Natural killer cell (primary cell): ENCODE measurements around the gene PF4V1. TPM values are rescaled to one million over a fixed set of nuclear protein-coding genes. Genes with fewer than 3 reads are reported as not detected.

ENCODE experiments used
- ATAC-seq, 3 donors: fragments of 150-1000 bp in 2 of 3; fragments of 200-7000 bp in 1 of 3; cut with Tn5 transposase; 1 replicate in 1 of 3; 2 replicates in 2 of 3; pipeline ENCODE4 v1.10.0; 2021; ENCODE audit warnings: mild to moderate bottlenecking in 2 of 3, moderate library complexity in 2 of 3
- DNase-seq, 2 donors: peaks; one replicate each; pipeline versions ENCODE4 v3.0.0 to v3.0.0-alpha.2; 2013 to 2021; ENCODE audit warnings: mixed read lengths in 1 of 2
- H3K27ac ChIP-seq: one replicate; pipeline ENCODE4 v1.5.1; 2013; ENCODE audit warnings: mild to moderate bottlenecking, low read length
- H3K27me3 ChIP-seq: one replicate; pipeline ENCODE4 v1.6.1; 2013; ENCODE audit warnings: low read length; ENCODE audit not compliant: control insufficient read depth, insufficient read depth
- H3K36me3 ChIP-seq: one replicate; pipeline ENCODE4 v1.6.1; 2013; ENCODE audit warnings: low read length; ENCODE audit not compliant: control insufficient read depth, insufficient read depth
- H3K4me1 ChIP-seq: one replicate; pipeline ENCODE4 v1.6.1; 2013; ENCODE audit warnings: low read length; ENCODE audit not compliant: control insufficient read depth, insufficient read depth
- H3K4me3 ChIP-seq: one replicate; pipeline ENCODE4 v1.5.1; 2013; ENCODE audit warnings: low read length
- H3K9me3 ChIP-seq: one replicate; pipeline ENCODE4 v1.6.1; 2013; ENCODE audit warnings: low read length; ENCODE audit not compliant: control insufficient read depth, insufficient read depth
- H3K27ac Mint-ChIP-seq, 2 donors: one replicate each; pipeline ENCODE4 v1.8.0; 2022; ENCODE audit warnings: mild to moderate bottlenecking in 2 of 2, mixed read lengths in 2 of 2, moderate library complexity in 1 of 2
- H3K27me3 Mint-ChIP-seq, 2 donors: one replicate each; pipeline ENCODE4 v1.8.0; 2022; ENCODE audit warnings: low read depth in 2 of 2, mixed read lengths in 2 of 2
- H3K36me3 Mint-ChIP-seq: one replicate; pipeline ENCODE4 v1.8.0; 2022; ENCODE audit warnings: mixed read lengths
- H3K4me1 Mint-ChIP-seq, 2 donors: one replicate each; pipeline ENCODE4 v1.8.0; 2022; ENCODE audit warnings: mixed read lengths in 2 of 2
- H3K4me3 Mint-ChIP-seq: one replicate; pipeline ENCODE4 v1.8.0; 2022; ENCODE audit warnings: mild to moderate bottlenecking, moderate library complexity, mixed read lengths
- H3K9me3 Mint-ChIP-seq, 2 donors: one replicate each; pipeline ENCODE4 v1.8.0; 2022; ENCODE audit warnings: mixed read lengths in 2 of 2
- CTCF ChIP-seq: fragments of 200-600 bp; IDR thresholded peaks from one replicate; pipeline ENCODE4 v1.8.0; 2022; ENCODE audit warnings: antibody characterized with exemption
- WGBS: methylation state at CpG from one replicate; pipeline ENCODE4 v1.1.7; 2013; ENCODE audit warnings: missing lambda C conversion rate; ENCODE audit not compliant: insufficient coverage; 5-methylcytosine and 5-hydroxymethylcytosine counted together
- intact Hi-C: fragments of 100-400 bp; cut with micrococcal nuclease; formaldehyde crosslinking; loops from one replicate; pipeline ENCODE4 v1.14.2; 2022
- total RNA-seq, 4 donors: library from RNA; stranded (reverse); fragments of 120-200 nt in 1 of 4; gene quantifications; one replicate each; pipeline versions ENCODE4 v1.2.3 to v1.2.4, GENCODE V29; 2013 to 2022

PF4V1 gene
- total RNA-seq, 3 donors from 2014 or later (not counting 1 experiment from before 2014, with no cell fraction given) = 3.3 to 14.9 TPM; not detected in 1

DNA sequence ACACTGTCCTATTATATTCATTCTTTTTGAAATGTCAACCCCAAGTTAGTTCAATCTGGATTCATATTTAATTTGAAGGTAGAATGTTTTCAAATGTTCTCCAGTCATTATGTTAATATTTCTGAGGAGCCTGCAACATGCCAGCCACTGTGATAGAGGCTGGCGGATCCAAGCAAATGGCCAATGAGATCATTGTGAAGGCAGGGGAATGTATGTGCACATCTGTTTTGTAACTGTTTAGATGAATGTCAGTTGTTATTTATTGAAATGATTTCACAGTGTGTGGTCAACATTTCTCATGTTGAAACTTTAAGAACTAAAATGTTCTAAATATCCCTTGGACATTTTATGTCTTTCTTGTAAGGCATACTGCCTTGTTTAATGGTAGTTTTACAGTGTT, 17.7 kb downstream of the PF4V1 start:
- Histone ChIP-seq H3K9me3 (no peaks in the 10 kb centered on the region), H3K27me3 (no peaks in the 10 kb centered on the region), H3K4me1 (peaks cover 6% of the 10 kb centered on the region), H3K27ac (no peak overlapping the region), H3K4me3 (no peak overlapping the region), H3K36me3 (no peaks in the 10 kb centered on the region)
- Mint-ChIP-seq H3K4me1 (no peaks in the 10 kb centered on the region), H3K27ac (no peak overlapping the region), H3K27me3 (peaks cover 0 to 10% of the 10 kb centered on the region in 2 donors), H3K4me3 (no peak overlapping the region), H3K9me3 (peaks cover 2 to 3% of the 10 kb centered on the region in 2 donors), H3K36me3 (no peaks in the 10 kb centered on the region)
- WGBS = 96% methylated on average over 1 of the region's 1 CpG
- ATAC-seq (no peak), DNase-seq (no peak)
- intact Hi-C loops = no loop called here
- no peak for TF ChIP-seq CTCF

DNA sequence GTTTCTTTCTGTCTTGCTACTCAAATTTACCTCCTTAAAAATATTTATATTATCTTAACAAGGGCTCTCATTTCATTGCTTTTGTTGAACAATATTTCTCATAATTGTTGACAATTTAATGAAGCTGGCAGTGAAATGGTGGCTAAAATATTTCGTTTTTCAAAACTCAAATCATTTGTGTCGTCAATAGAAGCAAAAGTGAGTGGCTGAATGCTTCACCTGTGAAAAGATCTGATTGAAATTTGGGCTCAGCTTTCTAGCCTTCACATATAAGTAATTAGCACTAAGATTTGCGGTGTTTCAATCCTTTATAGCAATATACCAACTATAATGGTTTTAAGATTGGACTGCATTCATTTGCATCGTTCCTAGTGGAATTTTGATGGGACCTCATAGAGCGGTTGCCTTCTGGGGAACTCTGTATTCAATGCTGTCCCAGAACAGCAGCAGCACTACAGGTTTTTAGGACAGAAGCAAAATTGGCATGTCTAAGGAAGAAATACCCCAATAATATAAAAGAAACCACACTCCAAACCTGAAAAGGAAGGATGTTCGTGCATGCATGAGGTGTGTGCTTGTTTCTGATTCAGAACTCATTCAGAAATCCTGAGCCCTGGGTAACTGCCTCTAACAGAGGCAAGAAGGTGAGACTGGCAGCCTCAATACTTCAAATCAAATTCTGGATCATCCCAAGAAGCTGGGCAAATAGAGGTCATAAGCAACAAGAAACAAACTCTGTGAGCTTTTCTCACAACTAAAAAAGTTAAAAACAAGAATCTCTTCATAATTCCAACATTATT, 18.6 kb downstream of the PF4V1 start:
- ATAC-seq (no peak), DNase-seq (no peak)
- intact Hi-C loops = no loop called here
- H3K4me1 ChIP-seq = peaks cover 6% of the 10 kb centered on the region
- Mint-ChIP-seq H3K9me3 (peaks cover 2 to 3% of the 10 kb centered on the region in 2 donors), H3K27me3 (peaks cover 0 to 10% of the 10 kb centered on the region in 2 donors), H3K27ac (no peak overlapping the region), H3K36me3 (no peaks in the 10 kb centered on the region), H3K4me3 (no peak overlapping the region), H3K4me1 (no peaks in the 10 kb centered on the region)
- TF ChIP-seq CTCF = no peak
- no peaks in the 10 kb centered on the region for H3K27me3 ChIP-seq
- no peak overlapping the region for H3K4me3 ChIP-seq
- H3K36me3 ChIP-seq = no peaks in the 10 kb centered on the region
- H3K27ac ChIP-seq = no peak overlapping the region
- no peaks in the 10 kb centered on the region for H3K9me3 ChIP-seq
- 72% methylated on average over 5 of the region's 6 CpGs for WGBS

DNA sequence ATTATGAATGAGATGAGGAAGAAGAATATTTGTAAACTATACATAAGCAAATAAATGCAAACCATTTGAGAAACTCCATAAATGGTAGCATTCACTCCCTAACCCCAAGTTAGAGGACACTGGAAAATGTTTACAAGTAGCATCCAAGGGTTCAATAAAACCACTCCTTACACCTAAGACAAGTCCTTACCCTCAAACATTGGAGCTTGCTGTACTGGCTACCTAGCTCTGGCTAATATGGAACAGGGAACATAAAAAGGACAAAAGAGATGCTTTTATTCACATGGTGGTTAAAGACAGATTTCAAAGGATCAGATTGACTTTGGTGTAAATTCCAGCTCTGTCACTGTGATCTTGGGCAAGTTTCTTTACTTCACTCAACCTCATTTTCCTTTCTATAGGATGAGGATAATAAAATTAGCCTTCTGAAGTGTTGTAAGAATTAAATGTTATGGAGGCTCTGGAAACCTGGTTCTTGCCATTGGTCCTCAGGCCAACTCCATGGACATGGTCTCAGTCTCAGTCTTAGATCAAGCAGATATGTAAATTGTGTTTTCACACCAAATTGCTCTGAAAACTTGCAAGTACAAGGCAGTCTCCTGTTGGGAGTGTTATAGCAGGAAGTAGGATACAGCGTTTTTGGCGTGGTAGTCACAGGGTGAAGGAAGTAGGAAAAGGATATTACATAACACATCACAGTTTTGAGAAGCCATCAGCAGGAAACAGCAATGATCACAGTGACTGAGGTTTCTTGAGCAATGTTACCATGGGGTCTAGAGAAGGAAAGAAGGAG, 19.4 kb downstream of the PF4V1 start:
- intact Hi-C loops = no loop called here

More for the DNA sequence above, 19.4 kb downstream of the PF4V1 start:
- H3K4me3 ChIP-seq = no peak overlapping the region
- no peaks in the 10 kb centered on the region for H3K27me3 ChIP-seq
- WGBS = 0% methylated on average over 1 of the region's 2 CpGs
- no peak overlapping the region for H3K27ac ChIP-seq
- no peaks in the 10 kb centered on the region for H3K36me3 Mint-ChIP-seq
- peaks cover 6% of the 10 kb centered on the region for H3K4me1 ChIP-seq
- no peak overlapping the region for H3K4me3 Mint-ChIP-seq
- H3K36me3 ChIP-seq = no peaks in the 10 kb centered on the region
- H3K27ac Mint-ChIP-seq = no peak overlapping the region
- ATAC-seq = peak in 1 of 3 donors; percentile 48
- no peaks in the 10 kb centered on the region for H3K9me3 ChIP-seq
- no peaks in the 10 kb centered on the region for H3K4me1 Mint-ChIP-seq
- peaks cover 3 to 4% of the 10 kb centered on the region in 2 donors for H3K9me3 Mint-ChIP-seq
- peaks cover 0 to 13% of the 10 kb centered on the region in 2 donors for H3K27me3 Mint-ChIP-seq
- no peak for TF ChIP-seq CTCF
- no peak for DNase-seq
